ENCODE results near the gene MAP3K8.
A peak's percentile ranks its signal among the peaks of the same experiment; 100 is the strongest.

MAP3K8 gene

DNA sequence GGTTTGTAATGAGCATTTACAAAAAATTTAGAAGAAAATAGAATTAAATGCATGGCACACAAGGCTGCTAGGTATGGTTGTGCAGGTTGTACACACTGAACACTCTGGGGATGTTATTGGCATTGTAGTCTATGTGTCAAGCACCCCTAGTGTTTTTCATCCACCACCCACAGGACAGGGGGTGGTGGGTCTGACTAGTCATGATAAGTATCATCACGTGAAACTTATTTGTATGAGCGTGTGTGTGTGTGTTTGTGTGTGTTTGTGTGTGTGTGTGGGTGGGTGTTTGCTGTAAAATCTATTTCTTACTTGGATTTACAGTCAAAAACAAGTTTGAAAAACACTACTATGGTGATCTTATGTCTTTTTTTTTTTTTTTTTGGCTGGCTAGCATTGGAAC lies 66.5 kb downstream of the MAP3K8 start:
- no peak overlapping the region for H3K9ac ChIP-seq (ENCODE audit: low read depth in 1 of 2, low read length in 2 of 2)

GRCh38 chr10:30500963-30501504 lies 67.0 kb downstream of the MAP3K8 start:
- no peaks in the 10 kb centered on the region for H3K27me3 ChIP-seq (ENCODE audit: control insufficient read depth in 1 of 2, insufficient read depth in 2 of 2, low read length in 2 of 2)
- H3K36me3 ChIP-seq (ENCODE audit: control insufficient read depth in 1 of 2, insufficient read depth in 2 of 2, low read length in 2 of 2): no peaks in the 10 kb centered on the region
- H3K27ac ChIP-seq (ENCODE audit: low read depth, low read length): no peak overlapping the region
- H3K9me3 ChIP-seq (ENCODE audit: control insufficient read depth in 1 of 2, low read length in 2 of 2): no peaks in the 10 kb centered on the region
- no peak overlapping the region for H3K4me3 ChIP-seq (ENCODE audit: low read depth in 1 of 2, low read length in 2 of 2)
- H3K4me1 ChIP-seq (ENCODE audit: control insufficient read depth in 1 of 2, insufficient read depth in 2 of 2, low read length in 2 of 2): peaks cover 12 to 17% of the 10 kb centered on the region in 2 donors
- no peak overlapping the region for H3K9ac ChIP-seq (ENCODE audit: low read depth in 1 of 2, low read length in 2 of 2)

More for the DNA sequence above, 66.5 kb downstream of the MAP3K8 start:
- Histone ChIP-seq H3K4me1 (ENCODE audit: control insufficient read depth in 1 of 2, insufficient read depth in 2 of 2, low read length in 2 of 2) (peaks cover 8 to 17% of the 10 kb centered on the region in 2 donors), H3K9me3 (ENCODE audit: control insufficient read depth in 1 of 2, low read length in 2 of 2) (no peaks in the 10 kb centered on the region), H3K4me3 (ENCODE audit: low read depth in 1 of 2, low read length in 2 of 2) (no peak overlapping the region), H3K27me3 (ENCODE audit: control insufficient read depth in 1 of 2, insufficient read depth in 2 of 2, low read length in 2 of 2) (no peaks in the 10 kb centered on the region), H3K36me3 (ENCODE audit: control insufficient read depth in 1 of 2, insufficient read depth in 2 of 2, low read length in 2 of 2) (no peaks in the 10 kb centered on the region), H3K27ac (ENCODE audit: low read depth, low read length) (no peak overlapping the region)

DNA sequence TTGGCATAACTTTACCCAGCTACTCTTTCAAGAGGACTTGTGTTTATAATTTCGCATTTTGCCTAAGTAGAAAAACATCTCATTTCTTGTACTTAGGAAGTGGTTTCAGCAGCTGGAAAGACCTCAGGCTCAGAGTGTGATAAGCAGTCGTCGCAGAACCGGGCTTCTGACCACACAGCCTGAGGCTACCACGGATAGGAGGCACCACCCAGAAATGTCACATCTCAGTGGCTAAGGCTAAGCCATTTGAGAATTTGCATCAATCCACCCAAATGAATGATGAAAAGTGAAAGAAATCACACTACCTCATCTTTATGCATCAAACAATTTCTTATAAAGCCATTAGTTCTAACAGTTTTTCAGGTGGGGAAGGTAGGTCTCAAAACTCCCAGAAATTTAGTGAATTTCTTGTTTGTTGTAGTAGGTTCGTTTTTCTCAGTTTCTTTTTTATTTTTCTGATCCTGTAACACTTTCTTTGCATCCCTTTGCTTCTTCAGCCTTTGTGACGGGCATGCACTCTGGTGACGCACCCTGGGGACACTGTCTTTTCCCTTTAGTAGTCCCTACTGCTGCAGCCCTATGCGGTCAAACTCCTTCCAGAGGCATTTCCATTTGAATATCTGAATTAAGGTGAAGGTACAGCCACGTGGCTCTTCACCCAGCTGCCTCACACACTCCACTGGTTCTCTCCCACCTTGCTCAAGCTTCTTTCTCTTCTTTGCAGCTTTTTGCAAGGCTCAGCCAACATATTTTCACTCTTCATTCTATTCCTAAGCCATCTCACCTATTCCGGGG lies 68.5 kb downstream of the MAP3K8 start:
- H3K27me3 ChIP-seq (ENCODE audit: control insufficient read depth in 1 of 2, insufficient read depth in 2 of 2, low read length in 2 of 2): no peaks in the 10 kb centered on the region
- H3K36me3 ChIP-seq (ENCODE audit: control insufficient read depth in 1 of 2, insufficient read depth in 2 of 2, low read length in 2 of 2): no peaks in the 10 kb centered on the region
- H3K9ac ChIP-seq (ENCODE audit: low read depth in 1 of 2, low read length in 2 of 2): peak overlapping the region in 1 of 2 donors; percentile 7
- no peak overlapping the region for H3K27ac ChIP-seq (ENCODE audit: low read depth, low read length)
- no peaks in the 10 kb centered on the region for H3K9me3 ChIP-seq (ENCODE audit: control insufficient read depth in 1 of 2, low read length in 2 of 2)
- no peak overlapping the region for H3K4me3 ChIP-seq (ENCODE audit: low read depth in 1 of 2, low read length in 2 of 2)
- H3K4me1 ChIP-seq (ENCODE audit: control insufficient read depth in 1 of 2, insufficient read depth in 2 of 2, low read length in 2 of 2): peaks cover 9 to 12% of the 10 kb centered on the region in 2 donors

DNA sequence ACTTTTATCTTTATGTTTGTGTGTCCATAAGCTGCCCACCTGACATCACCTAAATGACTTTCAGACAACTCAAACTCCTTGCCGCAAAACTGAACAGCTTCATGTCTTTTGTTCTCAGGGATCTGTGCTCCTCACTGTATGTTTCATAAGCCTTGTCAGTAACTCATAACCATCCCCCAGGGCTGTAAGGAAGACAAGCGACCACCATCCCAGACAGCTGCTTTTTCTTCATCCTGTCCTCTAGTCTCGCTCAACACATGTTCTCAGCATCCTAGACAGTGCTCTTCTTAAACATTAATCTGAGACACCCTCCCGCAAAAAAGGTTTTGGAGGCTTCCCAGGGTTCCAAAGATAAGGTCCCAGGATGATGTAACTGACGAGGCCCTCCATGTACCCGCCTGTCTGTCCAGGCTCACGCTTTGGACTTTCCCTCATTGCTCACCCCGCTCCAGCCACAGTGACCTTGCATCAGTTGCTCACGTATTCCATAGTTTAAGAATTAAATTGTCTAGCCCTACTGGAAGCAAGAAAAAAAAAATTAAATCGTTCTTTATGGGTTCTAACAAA lies 69.8 kb downstream of the MAP3K8 start:
- no peaks in the 10 kb centered on the region for H3K9me3 ChIP-seq (ENCODE audit: control insufficient read depth in 1 of 2, low read length in 2 of 2)
- H3K4me1 ChIP-seq (ENCODE audit: control insufficient read depth in 1 of 2, insufficient read depth in 2 of 2, low read length in 2 of 2): peaks cover 9 to 12% of the 10 kb centered on the region in 2 donors
- H3K27me3 ChIP-seq (ENCODE audit: control insufficient read depth in 1 of 2, insufficient read depth in 2 of 2, low read length in 2 of 2): no peaks in the 10 kb centered on the region
- H3K36me3 ChIP-seq (ENCODE audit: control insufficient read depth in 1 of 2, insufficient read depth in 2 of 2, low read length in 2 of 2): no peaks in the 10 kb centered on the region
- no peak overlapping the region for H3K9ac ChIP-seq (ENCODE audit: low read depth in 1 of 2, low read length in 2 of 2)
- H3K4me3 ChIP-seq (ENCODE audit: low read depth in 1 of 2, low read length in 2 of 2): no peak overlapping the region
- no peak overlapping the region for H3K27ac ChIP-seq (ENCODE audit: low read depth, low read length)

DNA sequence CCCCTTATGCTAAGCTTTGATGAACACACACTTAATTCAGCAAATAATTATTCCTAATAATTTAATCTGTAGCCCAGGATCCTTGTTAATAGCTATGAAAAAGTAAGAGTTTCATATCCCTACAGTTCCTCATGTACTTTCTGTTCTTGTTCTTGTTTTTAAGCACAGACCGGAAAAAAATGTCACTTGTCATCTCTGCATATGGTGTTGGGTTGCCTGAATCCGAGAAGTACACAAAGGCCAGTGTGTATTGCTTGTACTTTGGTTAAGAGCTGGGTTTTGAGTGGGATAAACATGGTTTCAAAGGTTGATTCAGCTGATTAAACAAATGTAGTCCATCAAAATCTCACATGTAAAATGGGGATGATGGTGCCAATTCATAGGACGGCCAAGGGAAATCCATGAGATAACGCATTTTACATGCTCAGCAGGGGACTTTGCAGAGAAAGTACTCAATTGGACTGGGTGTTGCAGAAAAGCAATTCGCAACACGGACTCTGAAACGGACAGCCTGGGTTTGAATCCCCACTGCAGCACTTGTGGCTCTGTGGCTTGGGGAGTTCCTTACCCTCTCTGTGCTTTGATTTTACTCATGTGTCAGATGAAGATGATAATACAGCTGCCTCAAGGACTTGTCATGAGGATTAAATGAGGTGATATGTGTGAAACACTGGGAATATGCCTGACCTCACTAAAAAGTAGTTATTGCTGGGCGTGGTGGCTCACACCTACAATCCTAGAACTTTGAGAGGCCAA lies 71.7 kb downstream of the MAP3K8 start:
- no peaks in the 10 kb centered on the region for H3K27me3 ChIP-seq (ENCODE audit: control insufficient read depth in 1 of 2, insufficient read depth in 2 of 2, low read length in 2 of 2)
- no peaks in the 10 kb centered on the region for H3K9me3 ChIP-seq (ENCODE audit: control insufficient read depth in 1 of 2, low read length in 2 of 2)
- no peak overlapping the region for H3K4me3 ChIP-seq (ENCODE audit: low read depth in 1 of 2, low read length in 2 of 2)
- H3K4me1 ChIP-seq (ENCODE audit: control insufficient read depth in 1 of 2, insufficient read depth in 2 of 2, low read length in 2 of 2): peaks cover 9 to 12% of the 10 kb centered on the region in 2 donors
- H3K36me3 ChIP-seq (ENCODE audit: control insufficient read depth in 1 of 2, insufficient read depth in 2 of 2, low read length in 2 of 2): no peaks in the 10 kb centered on the region
- H3K9ac ChIP-seq (ENCODE audit: low read depth in 1 of 2, low read length in 2 of 2): no peak overlapping the region
- no peak overlapping the region for H3K27ac ChIP-seq (ENCODE audit: low read depth, low read length)

DNA sequence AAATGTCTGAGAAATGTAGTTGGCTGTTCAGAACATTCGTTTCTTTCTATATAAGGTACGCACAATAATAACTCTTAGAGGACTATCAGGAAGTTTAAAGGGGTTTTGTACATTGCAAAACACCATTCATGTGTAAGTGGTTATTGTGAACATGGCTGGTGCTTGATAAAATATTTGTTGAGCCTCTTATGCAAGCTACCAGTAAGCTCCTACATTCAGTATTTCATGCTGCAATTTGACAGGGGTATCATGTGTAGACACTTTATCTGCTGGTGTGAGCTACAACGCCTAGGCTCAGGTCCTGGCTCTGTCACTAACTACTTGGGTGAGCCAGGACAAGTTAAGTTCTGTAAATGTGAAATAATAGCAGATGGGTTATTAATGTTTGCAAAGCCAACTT lies 75.5 kb downstream of the MAP3K8 start:
- Histone ChIP-seq H3K9me3 (ENCODE audit: control insufficient read depth in 1 of 2, low read length in 2 of 2) (no peaks in the 10 kb centered on the region), H3K9ac (ENCODE audit: low read depth in 1 of 2, low read length in 2 of 2) (no peak overlapping the region), H3K27ac (ENCODE audit: low read depth, low read length) (no peak overlapping the region), H3K4me1 (ENCODE audit: control insufficient read depth in 1 of 2, insufficient read depth in 2 of 2, low read length in 2 of 2) (peaks cover 0 to 7% of the 10 kb centered on the region in 2 donors), H3K4me3 (ENCODE audit: low read depth in 1 of 2, low read length in 2 of 2) (no peak overlapping the region), H3K27me3 (ENCODE audit: control insufficient read depth in 1 of 2, insufficient read depth in 2 of 2, low read length in 2 of 2) (no peaks in the 10 kb centered on the region), H3K36me3 (ENCODE audit: control insufficient read depth in 1 of 2, insufficient read depth in 2 of 2, low read length in 2 of 2) (no peaks in the 10 kb centered on the region)

DNA sequence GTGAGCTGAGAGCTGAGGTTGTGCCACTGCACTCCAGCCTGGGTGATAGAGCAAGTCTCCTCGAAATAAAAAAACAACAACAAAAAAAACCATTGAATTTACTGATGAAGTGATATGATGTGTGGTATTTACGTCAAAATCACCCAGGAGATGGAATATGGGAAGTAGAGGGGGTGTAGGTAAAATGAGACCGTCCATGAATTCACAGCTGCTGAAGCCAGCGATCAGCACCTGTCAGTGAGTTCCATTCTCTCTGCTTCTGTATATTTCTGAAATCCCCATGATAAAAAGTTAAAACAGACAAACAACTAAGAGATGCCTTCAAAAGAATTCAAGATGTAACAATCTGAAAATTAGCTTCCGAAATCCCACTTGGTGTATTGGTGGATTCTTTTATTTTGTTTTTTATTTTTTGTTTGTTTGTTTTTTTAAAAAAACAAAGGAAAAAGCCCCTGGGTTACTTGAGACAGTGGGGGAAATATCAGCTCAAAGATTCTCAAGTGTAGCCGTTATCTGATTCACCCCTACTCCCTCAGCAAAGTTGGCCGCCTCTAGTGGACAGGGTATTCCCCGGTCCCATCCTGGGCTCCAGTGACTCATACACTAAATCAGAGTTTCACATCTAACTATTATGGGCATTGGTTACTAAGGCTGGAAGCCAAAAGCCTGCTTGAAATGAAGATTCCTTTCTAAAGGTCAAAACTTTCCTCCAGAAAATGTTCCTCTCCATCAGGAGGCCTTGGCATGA lies 76.4 kb downstream of the MAP3K8 start:
- Histone ChIP-seq H3K9me3 (ENCODE audit: control insufficient read depth in 1 of 2, low read length in 2 of 2) (no peaks in the 10 kb centered on the region), H3K9ac (ENCODE audit: low read depth in 1 of 2, low read length in 2 of 2) (no peak overlapping the region), H3K27ac (ENCODE audit: low read depth, low read length) (no peak overlapping the region), H3K4me1 (ENCODE audit: control insufficient read depth in 1 of 2, insufficient read depth in 2 of 2, low read length in 2 of 2) (peaks cover 0 to 6% of the 10 kb centered on the region in 2 donors), H3K4me3 (ENCODE audit: low read depth in 1 of 2, low read length in 2 of 2) (no peak overlapping the region), H3K36me3 (ENCODE audit: control insufficient read depth in 1 of 2, insufficient read depth in 2 of 2, low read length in 2 of 2) (no peaks in the 10 kb centered on the region), H3K27me3 (ENCODE audit: control insufficient read depth in 1 of 2, insufficient read depth in 2 of 2, low read length in 2 of 2) (no peaks in the 10 kb centered on the region)

- Histone ChIP-seq H3K4me1 (ENCODE audit: control insufficient read depth in 1 of 2, insufficient read depth in 2 of 2, low read length in 2 of 2) (no peaks in the 10 kb centered on the region), H3K4me3 (ENCODE audit: low read depth in 1 of 2, low read length in 2 of 2) (no peak overlapping the region), H3K9me3 (ENCODE audit: control insufficient read depth in 1 of 2, low read length in 2 of 2) (no peaks in the 10 kb centered on the region), H3K27ac (ENCODE audit: low read depth, low read length) (no peak overlapping the region), H3K27me3 (ENCODE audit: control insufficient read depth in 1 of 2, insufficient read depth in 2 of 2, low read length in 2 of 2) (no peaks in the 10 kb centered on the region), H3K36me3 (ENCODE audit: control insufficient read depth in 1 of 2, insufficient read depth in 2 of 2, low read length in 2 of 2) (no peaks in the 10 kb centered on the region), H3K9ac (ENCODE audit: low read depth in 1 of 2, low read length in 2 of 2) (no peak overlapping the region)
These were observed 77.1 kb downstream of the MAP3K8 start for GRCh38 chr10:30510932-30511700.

Measured in duodenal mucosa (tissue), 2 donors.